GM18505 (cell line): ENCODE results near the gene C22orf23.

ENCODE experiments used
- ATAC-seq: cut with Tn5 transposase; IDR thresholded peaks from one replicate; pipeline ENCODE4 v1.9.1; 2021; ENCODE audit not compliant: unreplicated experiment
- POLR2A ChIP-seq: IDR thresholded peaks from 4 replicates; pipeline ENCODE4 v1.6.1; 2011; ENCODE audit warnings: borderline replicate concordance; ENCODE audit not compliant: insufficient read depth, insufficient read length; ENCODE audit errors: extremely low read depth

Gene C22orf23

GRCh38 chr22:37953437-37954179, at the start of gene C22orf23, which contains the start of gene POLR2F:
C22orf23 (minus strand) TSS chr22:37953601; CDS start chr22:37953149, 452 bp downstream.
POLR2F (plus strand) TSS chr22:37953699; CDS start chr22:37953788, 89 bp downstream.
- ATAC-seq = peak; percentile 82
- peak; percentile 91 for TF ChIP-seq POLR2A

DNA sequence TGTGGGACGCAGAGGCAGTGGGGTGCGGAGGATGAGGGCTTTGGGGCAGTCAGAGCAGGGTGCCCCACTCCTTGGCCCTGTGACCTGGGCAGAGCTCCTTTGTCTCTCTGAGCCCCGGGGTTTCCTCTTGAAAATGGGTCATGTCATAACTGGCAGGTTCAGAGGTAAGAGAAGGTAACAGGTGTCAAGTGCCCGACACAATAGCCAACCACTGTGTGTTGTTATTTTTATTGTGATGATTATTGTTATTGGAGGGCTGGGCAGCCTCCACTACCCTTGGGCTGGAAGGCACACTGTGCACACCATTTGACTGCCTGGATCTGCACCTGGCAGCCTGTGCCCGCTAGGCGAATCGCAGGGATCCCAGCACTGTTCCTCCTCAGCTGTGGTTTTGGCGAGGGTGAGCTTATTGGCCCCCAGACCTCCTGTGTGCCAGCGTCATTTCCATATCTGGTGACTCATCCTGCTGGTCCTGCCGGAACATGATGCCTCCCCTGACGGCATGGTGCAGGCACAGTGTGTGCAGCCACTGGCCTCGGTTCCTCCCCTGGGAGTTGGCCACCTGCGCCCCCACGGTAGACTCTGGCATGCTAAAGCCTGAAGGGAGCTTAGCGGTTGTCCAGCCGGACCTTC, 46.4 kb upstream of the C22orf23 start:
- no peak for ATAC-seq
- TF ChIP-seq POLR2A = no peak

- no peak for TF ChIP-seq POLR2A
- no peak for ATAC-seq
Measured at GRCh38 chr22:37999236-37999635, 45.8 kb upstream of the C22orf23 start.

DNA sequence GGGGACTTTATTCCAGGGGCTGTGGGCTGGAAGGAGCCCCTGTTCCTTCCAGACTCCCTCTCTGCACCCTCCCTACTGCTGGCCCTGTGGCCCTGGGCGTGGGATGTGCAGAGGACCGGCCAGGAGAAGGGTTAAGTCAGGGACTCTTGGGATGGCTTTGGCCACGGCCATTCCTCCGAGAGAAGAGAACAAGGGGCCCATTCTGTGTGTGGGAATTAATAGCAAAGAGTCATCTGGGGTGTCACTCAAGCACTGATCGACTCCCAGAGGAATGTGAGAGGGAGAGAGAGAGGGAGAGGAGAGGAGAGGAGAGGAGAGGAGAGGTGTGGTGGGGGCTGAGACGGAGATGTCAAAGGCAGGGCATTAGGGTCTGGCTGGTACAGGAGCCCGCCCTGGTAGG, 45.1 kb upstream of the C22orf23 start:
- ATAC-seq = no peak
- TF ChIP-seq POLR2A = no peak

- no peak for TF ChIP-seq POLR2A
- no peak for ATAC-seq
Measured at GRCh38 chr22:37996515-37997246, 43.3 kb upstream of the C22orf23 start.

GRCh38 chr22:37996079-37996478, 42.7 kb upstream of the C22orf23 start:
- ATAC-seq = no peak
- TF ChIP-seq POLR2A = no peak

DNA sequence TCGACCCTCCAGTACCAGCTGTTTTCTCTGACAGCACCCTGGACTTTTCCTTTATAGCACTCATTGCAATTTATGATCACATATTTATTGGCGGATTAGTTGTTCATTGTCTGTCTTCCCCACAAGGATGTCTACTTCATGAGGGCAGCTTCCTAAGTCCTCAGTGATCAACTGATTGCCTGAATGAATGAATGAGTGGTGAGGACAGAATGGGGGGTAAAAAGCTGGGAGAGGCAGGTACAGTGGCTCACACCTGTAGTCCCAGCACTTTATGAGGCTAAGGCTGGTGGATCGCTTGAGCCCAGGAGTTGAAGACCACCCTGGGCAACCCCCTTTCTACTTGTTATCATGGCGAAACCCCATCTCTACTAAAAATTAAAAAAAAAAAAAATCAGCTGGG, 42.1 kb upstream of the C22orf23 start:
- TF ChIP-seq POLR2A = no peak
- no peak for ATAC-seq

DNA sequence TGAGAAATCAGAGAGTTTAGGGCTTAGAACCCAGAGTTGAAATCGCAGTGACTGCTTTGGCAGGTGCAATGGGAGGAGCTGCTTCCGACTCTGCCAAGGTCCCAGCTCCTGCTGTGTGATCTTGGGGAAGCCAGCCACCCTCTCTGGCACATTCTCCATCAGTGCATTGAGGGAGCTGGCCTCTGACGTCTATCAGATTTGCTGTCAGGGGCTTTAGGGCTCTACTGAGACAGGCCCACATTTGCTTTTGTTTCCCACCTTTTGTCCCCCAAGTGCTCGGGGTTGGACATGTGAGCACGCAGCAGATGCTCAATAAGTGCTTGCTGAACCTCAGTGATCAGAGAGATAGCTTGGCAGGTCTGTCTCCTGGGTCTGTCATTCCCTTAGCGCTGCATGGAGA, 41.6 kb upstream of the C22orf23 start:
- ATAC-seq = no peak
- TF ChIP-seq POLR2A = no peak

DNA sequence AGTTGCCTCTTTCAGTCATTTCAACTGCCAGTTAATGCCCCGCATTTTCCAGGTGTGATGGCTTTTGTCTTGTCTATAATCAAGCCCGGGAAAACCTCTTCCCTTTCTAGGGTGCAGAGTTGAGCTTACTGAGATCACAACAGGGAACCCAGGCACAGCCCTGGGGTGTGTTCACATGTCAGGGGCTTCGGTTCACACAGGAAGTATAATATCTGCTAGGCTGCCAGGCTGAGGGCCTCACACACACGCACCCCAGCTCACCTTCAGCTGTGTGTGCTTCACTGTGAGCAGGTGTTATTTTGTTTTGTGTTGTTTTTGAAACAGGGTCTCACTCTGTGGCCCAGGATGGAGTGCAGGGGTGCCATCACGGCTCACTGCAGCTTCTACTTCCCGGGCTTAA, 40.6 kb upstream of the C22orf23 start:
- no peak for TF ChIP-seq POLR2A
- ATAC-seq = no peak

- TF ChIP-seq POLR2A = no peak
- ATAC-seq = no peak
Measured at GRCh38 chr22:37991731-37992442, 38.5 kb upstream of the C22orf23 start.

- no peak for ATAC-seq
- no peak for TF ChIP-seq POLR2A
Measured at GRCh38 chr22:37990862-37991261, 37.5 kb upstream of the C22orf23 start.

GRCh38 chr22:37990301-37990700, 36.9 kb upstream of the C22orf23 start:
- TF ChIP-seq POLR2A = no peak
- no peak for ATAC-seq
